ENCODE measurements around the gene CACNB1.

DNA sequence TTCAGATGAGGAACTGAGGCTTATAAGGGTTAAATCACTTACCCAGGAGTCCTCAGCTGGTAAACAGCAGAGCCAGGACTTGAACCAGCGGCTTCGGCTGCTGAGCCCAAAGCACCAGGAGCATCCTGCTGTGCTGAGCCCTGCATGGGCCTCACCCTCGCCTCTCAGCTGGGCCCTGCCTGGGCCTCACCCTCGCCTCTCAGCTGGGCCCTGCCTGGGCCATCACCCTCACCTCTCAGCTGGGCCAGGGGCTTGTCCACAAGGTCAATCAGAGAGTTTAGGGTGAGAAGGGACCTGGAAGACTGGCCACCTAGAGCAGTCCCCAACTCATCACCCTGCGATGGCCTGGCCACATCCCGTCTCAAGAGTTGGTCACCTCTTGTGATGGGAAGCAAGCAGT lies 24.1 kb upstream of the CACNB1 start:
- TF ChIP-seq CTCF (optimal IDR thresholded peaks at IDR 0.05 in 1 of 3, IDR thresholded peaks at IDR 0.05 in 1 of 3, conservative IDR thresholded peaks at IDR 0.05 in 1 of 3; ENCODE audit: extremely low read depth in 1 of 3, insufficient read depth in 2 of 3, low read length in 3 of 3) (no peak), EZH2 (IDR thresholded peaks at IDR 0.05; ENCODE audit: low read length) (no peak)

Measured in keratinocyte (primary cell).